Cerebellar cortex (tissue), 1 donor: ENCODE results near the gene GIT2.
"Not testable (repeated sequence)": the region's sequence is repeated elsewhere in the genome, so short reads cannot be mapped to it uniquely, and the experiment has no call there.

ENCODE experiments used
- DNase-seq: peaks from one replicate; pipeline ENCODE4 v3.0.0-alpha.2; 2015; ENCODE audit warnings: low spot score

Gene GIT2

GRCh38 chr12:109919456-109919855, 76.7 kb downstream of the GIT2 start:
- DNase-seq = no peak

GRCh38 chr12:109916045-109916444, 80.1 kb downstream of the GIT2 start:
- DNase-seq = no peak

- DNase-seq = no peak
Measured at GRCh38 chr12:109915171-109916040, 80.8 kb downstream of the GIT2 start.

DNA sequence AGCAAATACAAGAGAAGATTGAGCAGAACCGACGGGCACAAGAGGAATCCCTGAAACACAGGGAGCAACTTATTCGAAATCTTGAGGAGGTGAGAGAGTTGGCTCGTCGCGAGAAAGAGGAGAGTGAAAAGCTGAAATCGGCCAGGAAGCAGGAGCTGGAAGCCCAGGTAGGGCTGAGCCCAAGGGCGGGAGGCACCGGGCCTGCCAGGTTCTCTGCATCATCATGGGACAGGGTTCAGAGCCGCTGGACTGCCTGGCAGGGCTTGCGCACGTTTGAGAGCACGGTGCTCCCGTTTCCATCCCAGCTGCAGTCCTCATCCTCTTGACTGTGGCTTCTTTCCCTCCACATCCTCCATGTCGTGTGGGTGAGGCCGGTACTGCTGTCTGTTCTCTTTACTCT, 81.7 kb downstream of the GIT2 start:
- DNase-seq = no peak

DNA sequence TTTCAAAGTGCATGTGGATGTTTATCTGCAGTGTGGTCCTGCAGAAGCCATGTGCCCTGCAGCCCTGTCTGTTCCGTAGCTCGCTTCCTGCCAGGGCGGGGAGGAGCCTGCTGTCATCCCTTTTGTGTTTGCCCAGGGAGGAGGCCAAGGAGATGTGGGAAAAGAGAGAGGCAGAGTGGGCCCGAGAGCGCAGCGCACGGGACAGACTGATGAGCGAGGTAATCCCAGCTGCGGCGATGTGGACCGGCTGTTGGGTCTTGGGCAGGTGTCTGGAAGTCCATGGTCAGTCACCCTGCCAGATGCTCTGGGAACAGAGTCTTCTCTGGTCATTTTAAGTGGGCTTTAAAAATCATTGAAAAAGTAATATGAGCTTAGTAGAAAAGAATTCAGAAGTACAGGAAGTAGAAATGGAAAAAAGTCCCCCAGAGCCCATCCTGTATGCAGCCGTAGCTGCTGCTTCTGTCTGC, 83.3 kb downstream of the GIT2 start:
- no peak for DNase-seq

DNA sequence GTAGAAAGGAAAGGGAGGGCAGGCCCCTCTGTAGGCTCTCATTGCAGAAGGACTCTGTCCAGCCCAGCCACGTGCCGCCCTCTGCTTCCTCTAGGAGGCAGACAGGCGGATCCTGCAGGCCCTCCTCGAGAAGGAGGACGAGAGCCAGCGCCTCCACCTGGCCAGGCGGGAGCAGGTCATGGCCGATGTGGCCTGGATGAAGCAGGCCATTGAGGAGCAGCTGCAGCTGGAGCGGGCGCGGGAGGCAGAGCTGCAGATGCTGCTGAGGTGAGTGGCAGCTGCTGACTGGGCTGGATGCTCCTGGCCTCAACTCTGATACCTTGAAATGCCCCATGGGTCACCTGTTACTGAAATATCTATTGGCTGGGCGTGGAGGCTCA, 85.2 kb downstream of the GIT2 start:
- DNase-seq = peak; percentile 30

GRCh38 chr12:109910254-109910968, 85.8 kb downstream of the GIT2 start:
- DNase-seq = no peak

GRCh38 chr12:109905301-109905700, 90.9 kb downstream of the GIT2 start:
- no peak for DNase-seq

DNA sequence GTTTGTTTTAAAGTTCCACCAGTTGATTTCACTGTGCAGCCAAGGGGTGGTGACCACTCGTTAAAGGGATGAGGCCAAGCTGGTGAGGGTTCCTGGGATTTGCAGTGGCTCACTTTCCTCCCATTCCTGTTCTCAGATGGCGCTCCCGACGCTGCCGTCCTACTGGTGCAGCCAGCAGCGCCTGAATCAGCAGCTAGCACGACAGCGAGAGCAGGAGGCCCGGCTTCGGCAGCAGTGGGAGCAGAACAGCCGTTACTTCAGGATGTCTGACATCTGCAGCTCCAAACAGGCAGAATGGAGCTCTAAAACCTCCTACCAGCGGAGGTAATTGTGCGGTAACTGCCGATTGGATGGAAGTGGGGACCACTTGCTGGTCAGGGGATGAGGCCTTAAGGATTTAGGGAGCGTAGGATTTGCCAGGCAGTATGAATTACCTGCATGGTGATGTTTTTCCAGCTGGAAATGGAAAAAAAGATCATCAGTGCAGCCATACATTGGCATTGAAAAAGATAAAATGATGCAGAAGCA, 93.2 kb downstream of the GIT2 start:
- DNase-seq = no peak

DNA sequence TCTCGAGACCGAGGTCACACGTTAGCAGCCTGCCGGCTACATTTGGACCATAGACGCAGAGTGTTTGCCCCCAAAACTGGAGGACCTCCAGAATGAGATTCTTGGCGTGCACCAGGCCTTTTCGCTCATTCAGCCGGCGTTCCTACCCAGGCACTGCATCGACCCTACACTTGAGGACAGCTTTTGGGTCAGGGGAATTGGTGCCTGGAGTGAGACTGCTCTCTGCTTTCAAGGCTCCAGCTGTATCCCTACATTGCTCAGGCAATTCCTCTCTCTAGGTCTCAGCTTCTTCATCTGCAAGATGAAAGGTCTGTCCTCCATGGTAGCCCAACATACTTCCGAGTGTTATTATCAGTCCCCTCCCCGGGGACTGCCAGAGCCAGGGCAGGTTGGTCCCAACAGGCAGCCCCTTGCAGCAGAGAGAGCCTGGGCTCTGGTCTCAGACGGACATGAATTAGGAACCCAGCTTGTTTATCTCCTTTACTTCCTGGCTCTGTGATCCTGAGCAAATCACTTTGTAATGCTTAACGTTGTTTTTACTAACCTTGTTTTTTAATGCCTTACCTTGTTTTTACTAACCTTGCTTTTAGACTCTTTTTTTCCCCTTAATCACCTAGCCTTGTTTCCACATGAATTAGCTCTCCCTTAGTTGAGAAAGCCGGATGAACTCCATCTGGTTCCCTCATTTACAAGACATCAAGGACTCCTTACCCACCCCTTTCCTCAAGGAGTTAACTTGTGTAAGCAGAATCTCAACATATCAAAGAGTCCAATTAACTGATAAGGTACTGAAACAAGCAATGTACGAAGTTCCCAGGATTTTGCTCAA, 95.2 kb downstream of the GIT2 start:
- no peak for DNase-seq

- DNase-seq = peak; percentile 88
Measured at GRCh38 chr12:109899783-109900751, 96.1 kb downstream of the GIT2 start, which contains the start of gene TCHP. Gene TCHP (plus strand): TSS chr12:109900274. CDS start chr12:109903027, 2,753 bp downstream.

GRCh38 chr12:109899345-109899744, 96.8 kb downstream of the GIT2 start:
- not testable (repeated sequence) for DNase-seq

DNA sequence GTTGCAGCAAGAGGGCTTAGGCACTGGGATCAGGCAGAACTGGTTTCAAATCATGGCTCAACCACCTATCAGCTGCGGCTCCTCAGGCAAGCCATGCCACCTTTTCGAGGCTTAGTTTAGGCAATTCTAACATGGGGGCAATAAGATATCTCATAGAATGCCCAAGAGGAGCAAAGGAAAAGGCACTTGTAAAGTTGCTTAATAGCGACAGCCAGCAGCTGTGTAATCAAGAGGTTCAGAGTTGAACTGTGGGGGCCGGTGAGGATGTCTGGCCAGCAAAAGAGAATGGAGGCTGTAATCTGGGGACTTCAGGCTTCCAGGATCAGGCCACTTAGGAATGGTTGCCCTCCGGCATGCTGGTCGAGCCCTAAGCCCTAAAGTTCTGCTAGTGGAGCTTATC, 99.1 kb downstream of the GIT2 start:
- DNase-seq = no peak

GRCh38 chr12:109896188-109896587, 100.0 kb downstream of the GIT2 start:
- DNase-seq = no peak

DNA sequence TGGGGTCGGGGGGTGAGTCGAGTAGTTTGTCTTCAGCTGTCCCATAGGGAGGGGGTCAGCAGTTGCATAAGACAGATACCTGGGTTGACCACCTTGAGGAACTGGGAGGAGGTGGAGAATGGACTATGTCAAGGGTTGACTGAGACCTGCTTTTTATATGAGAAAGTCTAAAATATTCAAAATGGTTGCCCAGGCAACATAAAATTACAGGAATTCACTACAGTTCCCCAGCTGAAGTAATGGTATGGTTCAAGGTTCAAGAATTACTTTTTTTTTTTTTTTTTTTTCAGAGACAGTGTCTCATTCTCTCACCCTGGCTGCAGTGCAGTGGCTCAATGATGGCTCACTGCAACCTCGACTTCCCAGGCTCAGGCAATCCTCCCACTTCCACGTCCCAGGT, 101.2 kb downstream of the GIT2 start:
- DNase-seq = no peak

DNA sequence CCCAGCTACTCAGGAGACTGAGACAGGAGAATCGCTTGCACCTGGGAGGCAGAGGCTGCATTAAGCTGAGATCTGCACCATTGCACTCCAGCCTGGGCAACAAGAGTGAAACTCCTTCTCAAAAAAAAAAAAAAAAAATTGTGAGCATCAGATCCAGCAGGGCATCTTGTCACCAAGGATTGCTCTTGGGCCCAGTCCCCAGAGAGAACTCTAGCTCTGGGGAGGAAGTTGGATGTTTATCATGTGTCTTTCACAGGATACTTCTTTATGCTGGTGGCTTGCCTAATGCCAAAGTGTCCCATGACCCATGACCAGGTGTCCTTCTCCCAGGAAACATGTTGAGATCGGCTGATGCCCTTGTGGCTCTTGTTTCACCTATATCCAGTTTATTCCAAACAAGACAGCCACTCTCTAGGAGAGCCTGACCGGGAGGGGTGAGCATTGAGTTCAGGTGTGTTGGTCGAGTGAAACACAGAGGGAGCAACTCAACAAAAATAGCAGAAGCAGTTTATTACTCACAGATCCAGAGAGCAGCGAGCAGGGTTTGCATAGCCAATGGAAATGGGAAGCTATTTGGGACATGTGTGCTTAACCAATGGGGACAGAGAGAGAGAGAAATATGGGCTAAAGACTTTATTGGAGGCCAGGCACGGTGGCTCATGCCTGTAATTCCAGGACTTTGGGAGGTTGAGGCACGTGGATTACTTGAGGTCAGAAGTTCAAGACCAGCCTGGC, 102.7 kb downstream of the GIT2 start:
- no peak for DNase-seq

DNA sequence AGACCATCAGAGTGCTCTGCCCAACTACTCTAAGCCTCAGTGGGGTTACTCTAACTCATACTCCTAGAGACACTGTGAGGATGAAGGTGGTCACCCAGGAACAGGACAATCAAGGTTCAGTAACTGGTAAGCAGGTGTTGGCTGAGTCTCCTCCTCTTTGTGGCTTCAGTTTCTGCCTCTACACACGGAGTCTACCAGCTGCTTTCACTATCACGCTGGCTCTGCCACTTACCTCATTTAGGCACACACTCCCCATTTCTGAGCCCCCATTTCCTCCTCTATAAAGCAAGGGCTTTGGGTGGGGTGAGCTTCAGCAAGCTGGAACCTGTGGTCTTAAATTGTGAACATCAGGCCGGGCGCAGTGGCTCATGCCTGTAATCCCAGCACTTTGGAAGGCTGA, 103.4 kb downstream of the GIT2 start:
- no peak for DNase-seq

DNA sequence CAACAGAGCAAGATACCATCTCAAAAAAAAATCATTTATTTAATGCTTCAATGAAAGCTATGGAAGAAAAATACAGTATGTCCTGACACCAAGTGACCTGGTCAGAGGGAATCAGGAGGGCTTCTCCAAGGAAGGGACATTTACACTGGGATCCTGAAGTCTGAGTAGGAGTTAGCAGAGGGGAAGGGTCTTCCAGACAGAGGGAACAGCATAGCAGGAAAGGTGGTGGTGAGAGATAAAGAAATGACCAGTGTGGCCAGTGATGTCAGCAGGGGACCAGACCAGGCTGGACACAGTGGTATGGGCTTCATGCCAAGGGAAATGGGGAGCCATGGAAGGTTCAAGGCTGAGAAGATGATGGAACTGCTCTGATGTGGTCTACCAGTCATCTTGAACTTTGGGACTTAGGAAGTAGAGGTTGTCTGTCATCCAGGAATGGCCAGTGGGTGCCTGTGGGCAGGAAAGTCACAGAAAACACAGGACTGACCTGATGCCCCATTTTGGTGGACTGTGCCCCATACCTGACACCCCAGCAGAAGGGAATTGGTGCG, 103.9 kb downstream of the GIT2 start:
- DNase-seq = no peak

DNA sequence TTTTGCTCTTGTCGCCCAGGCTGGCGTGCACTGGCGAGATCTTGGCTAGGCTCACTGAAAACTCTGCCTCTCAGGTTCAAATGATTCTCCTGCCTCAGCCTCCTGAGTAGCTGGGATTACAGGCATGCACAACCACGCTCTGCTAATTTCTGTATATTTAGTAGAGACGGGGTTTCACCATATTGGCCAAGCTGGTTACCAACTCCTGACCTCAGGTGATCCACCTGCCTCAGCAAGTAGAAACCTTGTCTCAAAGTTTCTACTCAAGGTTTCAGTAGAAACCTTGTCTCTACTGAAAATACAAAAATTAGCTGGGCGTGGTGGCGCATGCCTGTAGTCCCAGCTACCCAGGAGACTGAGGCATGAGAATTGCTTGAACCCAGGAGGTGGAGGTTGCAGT, 104.4 kb downstream of the GIT2 start:
- DNase-seq = not testable (repeated sequence)
